Omental fat pad (tissue), 4 donors: ENCODE results near the gene HSDL1. TPM values are rescaled to one million over a fixed set of nuclear protein-coding genes. Genes with fewer than 3 reads are reported as not detected.
"Not testable (repeated sequence)": the region's sequence is repeated elsewhere in the genome, so short reads cannot be mapped to it uniquely, and the experiment has no call there.

ENCODE experiments used
- ATAC-seq: fragments of 150-250 bp; one replicate; pipeline ENCODE4 v1.9.1; 2016; ENCODE audit warnings: mild to moderate bottlenecking, moderate library complexity; ENCODE audit not compliant: low FRiP score
- DNase-seq: peaks from one replicate; pipeline ENCODE4 v3.0.0-alpha.2; 2019; ENCODE audit warnings: low spot score
- total RNA-seq, 4 donors: library from RNA; depleted of rRNA; stranded (reverse); fragments of >200 nt; gene quantifications; one replicate each; pipeline ENCODE4 v1.1.0, GENCODE V29; 2016
- TF ChIP-seq, protein P1 (sequence below), 3 donors: fragments of 450-650 bp; IDR thresholded peaks; one replicate each; pipeline ENCODE4 v1.5.1; 2016 to 2017; ENCODE audit warnings: antibody characterized with exemption in 3 of 3, mild to moderate bottlenecking in 3 of 3, moderate library complexity in 2 of 3

Gene HSDL1
- total RNA-seq, 4 donors from 2014 or later, result 8.8 to 21.4 (median 15.8) TPM

DNA sequence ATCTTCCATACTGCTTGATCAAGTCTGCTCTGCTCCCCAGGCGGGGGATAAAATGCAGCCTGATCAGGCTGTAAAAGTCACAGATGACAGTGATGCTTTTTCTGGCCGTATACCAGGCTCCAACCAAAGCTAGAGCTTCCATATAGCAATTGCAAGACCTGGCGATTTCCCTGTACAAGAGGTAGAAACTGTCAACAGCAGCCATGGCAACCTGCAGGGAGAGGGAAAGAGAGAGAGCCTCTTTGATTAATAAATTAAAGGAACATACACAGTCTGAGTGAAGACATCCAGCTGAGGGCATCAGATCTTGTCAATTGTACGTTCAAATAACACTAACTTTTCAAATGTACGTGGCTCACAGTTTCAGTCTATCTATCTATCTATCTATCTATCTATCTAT lies 13.9 kb downstream of the HSDL1 start:
- DNase-seq, result no peak
- TF ChIP-seq, protein P1, sequence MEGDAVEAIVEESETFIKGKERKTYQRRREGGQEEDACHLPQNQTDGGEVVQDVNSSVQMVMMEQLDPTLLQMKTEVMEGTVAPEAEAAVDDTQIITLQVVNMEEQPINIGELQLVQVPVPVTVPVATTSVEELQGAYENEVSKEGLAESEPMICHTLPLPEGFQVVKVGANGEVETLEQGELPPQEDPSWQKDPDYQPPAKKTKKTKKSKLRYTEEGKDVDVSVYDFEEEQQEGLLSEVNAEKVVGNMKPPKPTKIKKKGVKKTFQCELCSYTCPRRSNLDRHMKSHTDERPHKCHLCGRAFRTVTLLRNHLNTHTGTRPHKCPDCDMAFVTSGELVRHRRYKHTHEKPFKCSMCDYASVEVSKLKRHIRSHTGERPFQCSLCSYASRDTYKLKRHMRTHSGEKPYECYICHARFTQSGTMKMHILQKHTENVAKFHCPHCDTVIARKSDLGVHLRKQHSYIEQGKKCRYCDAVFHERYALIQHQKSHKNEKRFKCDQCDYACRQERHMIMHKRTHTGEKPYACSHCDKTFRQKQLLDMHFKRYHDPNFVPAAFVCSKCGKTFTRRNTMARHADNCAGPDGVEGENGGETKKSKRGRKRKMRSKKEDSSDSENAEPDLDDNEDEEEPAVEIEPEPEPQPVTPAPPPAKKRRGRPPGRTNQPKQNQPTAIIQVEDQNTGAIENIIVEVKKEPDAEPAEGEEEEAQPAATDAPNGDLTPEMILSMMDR (IDR thresholded peaks at IDR 0.05), result no peak
- ATAC-seq, result no peak

DNA sequence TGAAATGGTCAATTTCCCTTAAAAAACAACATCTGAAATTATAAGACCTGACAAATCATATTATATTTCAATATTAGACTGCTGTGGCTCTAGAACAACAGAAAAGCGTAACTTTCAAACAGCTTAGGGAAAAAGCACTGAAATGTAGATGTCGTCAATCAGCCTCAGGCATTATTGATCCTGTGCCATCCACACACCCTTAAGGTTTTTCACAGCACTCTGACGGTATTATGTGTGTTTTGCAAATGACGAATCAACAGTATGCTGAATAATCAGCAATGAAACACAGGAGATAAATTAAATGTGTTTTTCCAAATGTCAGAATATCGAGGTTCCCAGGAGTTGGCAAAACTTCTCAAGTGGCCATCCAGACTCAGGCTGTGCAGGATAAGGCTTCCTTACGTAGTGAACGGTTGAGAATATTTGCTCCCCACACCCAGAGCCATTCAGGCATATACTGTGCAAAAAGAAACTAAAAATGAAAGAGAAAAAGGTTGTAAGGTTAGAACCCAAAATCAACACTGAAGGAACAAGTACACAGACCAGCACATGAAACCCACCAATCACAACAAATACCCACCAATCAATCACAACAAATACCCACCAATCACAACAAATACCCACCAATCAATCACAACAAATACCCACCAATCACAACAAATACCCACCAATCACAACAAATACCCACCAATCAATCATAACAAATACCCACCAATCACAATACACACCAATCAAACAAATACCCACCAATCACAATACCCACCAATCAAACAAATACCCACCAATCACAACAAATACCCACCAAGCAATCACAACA lies 20.5 kb downstream of the HSDL1 start:
- DNase-seq, result no peak
- TF ChIP-seq, protein P1 (IDR thresholded peaks at IDR 0.05), result no peak
- no peak for ATAC-seq

DNA sequence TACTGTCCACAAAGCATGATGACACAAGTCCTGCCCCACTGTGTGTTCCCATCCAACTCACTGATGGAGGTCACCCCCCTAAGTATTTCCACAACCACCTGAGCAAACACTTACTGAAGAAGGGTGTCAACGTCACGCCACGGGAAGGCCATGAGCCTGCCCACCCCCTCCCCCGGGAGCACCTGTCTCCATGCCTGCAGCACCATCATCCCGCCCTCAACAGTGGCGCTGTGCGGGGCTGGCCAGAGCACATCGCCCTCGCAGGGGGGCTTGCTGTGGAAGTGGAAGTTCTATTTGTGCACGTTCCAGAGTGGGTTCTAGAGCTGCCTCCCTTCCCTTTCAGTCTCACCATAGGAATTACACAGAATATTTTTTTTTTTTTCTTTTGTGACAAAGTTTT lies 24.0 kb downstream of the HSDL1 start:
- no peak for DNase-seq
- no peak for ATAC-seq
- TF ChIP-seq, protein P1 (IDR thresholded peaks at IDR 0.05), result no peak

DNA sequence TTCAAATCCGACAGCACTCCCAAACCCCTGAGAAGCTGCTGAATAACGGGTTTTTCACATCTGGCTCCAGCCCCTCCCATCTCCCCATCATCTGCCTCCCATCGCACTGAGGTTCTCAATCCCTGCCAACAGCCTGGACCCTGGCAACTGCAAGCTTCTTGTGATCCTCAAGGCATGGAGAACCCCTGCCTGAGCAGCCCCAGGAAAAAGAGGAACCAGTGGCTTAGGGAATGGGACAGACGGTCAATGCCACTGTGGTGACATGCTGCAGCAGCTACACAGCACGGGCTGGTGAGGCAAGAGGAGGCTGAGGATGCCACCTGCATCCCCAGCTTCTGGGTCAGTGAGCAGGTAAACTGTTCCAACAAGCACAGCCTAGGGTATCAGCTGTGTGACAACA lies 25.0 kb downstream of the HSDL1 start:
- TF ChIP-seq, protein P1 (IDR thresholded peaks at IDR 0.05), result no peak
- DNase-seq (no peak), ATAC-seq (no peak)

DNA sequence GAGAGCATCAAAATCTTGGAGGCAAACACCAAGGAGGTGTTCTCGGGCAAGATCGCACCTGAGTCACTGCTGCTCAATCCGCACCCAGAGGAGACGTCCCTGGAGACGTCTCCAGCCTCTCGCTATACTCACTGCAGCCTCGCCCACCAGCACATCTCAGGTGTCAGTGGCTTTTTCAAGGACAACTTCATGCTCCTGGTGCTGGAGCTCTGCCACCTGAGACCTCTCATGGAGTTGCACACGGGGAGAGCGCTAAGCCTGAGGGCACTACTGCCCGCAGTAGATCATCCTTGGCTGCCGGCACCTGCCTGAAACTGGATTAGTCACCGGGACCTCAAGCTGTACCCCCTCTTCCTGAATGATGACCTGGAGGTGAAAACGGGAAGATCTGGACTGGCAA lies 25.6 kb downstream of the HSDL1 start:
- ATAC-seq (no peak), DNase-seq (no peak)
- TF ChIP-seq, protein P1 (IDR thresholded peaks at IDR 0.05), result no peak

DNA sequence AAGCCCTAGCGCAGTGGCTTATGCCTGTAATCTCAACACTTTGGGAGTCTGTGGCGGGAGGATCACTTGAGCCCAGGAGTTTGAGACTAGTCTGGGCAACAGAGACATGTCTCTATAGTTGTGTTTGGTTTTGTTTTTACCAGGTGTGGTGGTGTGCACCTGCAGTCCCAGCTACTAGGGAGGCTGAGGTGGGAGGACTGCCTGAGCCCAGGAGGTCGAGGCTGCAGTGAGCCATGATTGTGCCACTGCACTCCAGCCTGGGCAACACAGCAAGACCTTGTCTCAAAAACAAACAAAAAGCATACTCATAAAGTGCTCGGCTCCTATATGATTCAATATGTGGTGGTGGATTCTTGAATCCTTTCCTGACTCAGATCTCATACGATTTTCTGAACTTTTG lies 26.7 kb downstream of the HSDL1 start:
- not testable (repeated sequence) for DNase-seq, ATAC-seq

DNA sequence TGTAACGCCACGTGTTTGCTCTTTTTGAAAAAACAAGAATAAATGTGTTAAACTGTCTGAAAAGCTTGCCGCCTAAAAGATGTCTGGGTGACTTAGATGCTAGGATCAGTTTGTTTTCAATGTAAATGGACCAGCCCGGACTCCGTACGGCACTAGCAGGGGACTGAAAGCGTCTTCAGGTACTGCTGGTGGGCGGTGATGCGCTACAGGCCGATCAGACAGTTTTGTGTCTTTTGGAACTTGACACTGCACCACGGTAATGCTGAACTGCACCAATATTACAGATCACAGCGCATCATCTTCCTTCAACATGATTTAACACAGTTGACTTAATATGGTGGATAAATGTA lies 27.5 kb downstream of the HSDL1 start:
- ATAC-seq, result peak; percentile 12
- DNase-seq, result no peak
- TF ChIP-seq, protein P1 (IDR thresholded peaks at IDR 0.05), result no peak
